Epithelial cell of proximal tubule (primary cell): ENCODE measurements around the gene MAGI3. TPM values are rescaled to one million over a fixed set of nuclear protein-coding genes. Genes with fewer than 3 reads are reported as not detected.

Source experiments
- DNase-seq: peaks from one replicate; pipeline ENCODE4 v3.0.0-alpha.2; 2011; ENCODE audit warnings: low read depth
- H3K4me3 ChIP-seq: 2 replicates; pipeline ENCODE4 v1.5.1; 2011; ENCODE audit warnings: low read depth, mild to moderate bottlenecking, low read length
- total RNA-seq: library from RNA; depleted of rRNA; stranded (reverse); fragments of >200 nt; gene quantifications from 2 replicates; pipeline ENCODE4 v1.2.3, GENCODE V29; 2015
- TF ChIP-seq, protein P1 (sequence below): conservative IDR thresholded peaks from 2 replicates; pipeline ENCODE4 v1.5.1; 2012; ENCODE audit warnings: low read depth, mild to moderate bottlenecking, low read length

Gene MAGI3
- total RNA-seq, 1 donor from 2014 or later: 7.0 TPM

DNA sequence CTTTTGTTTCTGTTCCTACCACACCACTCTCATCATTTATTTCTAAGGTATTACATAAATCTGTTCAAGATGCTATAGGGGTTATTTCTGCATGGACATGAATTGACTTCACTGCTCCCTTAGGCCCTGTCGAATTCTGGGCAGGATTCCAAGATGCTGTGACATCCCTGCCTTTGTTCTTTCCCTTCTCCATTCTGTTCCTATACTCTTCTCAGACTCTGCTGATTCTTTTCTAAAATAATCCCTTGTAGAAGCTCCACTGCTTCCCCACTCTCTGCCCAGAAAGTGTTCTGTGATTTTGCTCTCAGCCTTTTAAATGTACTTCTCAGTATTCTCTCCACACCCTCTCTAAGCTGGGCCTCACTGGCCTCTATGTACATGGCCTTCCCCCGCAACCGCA is 269.8 kb downstream of the MAGI3 start:
- H3K4me3 ChIP-seq: no peak overlapping the region
- TF ChIP-seq, protein P1, sequence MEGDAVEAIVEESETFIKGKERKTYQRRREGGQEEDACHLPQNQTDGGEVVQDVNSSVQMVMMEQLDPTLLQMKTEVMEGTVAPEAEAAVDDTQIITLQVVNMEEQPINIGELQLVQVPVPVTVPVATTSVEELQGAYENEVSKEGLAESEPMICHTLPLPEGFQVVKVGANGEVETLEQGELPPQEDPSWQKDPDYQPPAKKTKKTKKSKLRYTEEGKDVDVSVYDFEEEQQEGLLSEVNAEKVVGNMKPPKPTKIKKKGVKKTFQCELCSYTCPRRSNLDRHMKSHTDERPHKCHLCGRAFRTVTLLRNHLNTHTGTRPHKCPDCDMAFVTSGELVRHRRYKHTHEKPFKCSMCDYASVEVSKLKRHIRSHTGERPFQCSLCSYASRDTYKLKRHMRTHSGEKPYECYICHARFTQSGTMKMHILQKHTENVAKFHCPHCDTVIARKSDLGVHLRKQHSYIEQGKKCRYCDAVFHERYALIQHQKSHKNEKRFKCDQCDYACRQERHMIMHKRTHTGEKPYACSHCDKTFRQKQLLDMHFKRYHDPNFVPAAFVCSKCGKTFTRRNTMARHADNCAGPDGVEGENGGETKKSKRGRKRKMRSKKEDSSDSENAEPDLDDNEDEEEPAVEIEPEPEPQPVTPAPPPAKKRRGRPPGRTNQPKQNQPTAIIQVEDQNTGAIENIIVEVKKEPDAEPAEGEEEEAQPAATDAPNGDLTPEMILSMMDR: no peak
- no peak for DNase-seq

DNA sequence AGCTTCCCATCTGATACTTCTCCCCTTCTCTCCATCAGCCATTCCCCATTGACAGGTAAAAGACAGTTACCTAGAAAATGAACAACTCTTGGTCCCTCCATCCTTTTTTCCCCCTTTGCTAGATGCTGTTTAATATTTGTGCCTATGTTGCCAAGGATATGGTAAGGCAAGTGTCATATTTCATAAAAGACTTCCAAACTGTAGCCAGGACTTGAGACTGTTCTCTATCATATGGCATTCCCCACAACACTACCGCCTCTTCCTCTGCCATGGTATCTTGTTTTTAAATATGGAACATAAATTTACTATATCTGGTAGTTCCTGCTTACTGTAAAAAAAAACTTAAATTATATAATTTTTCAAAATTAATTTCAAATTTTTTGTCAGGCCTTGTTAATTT is 271.8 kb downstream of the MAGI3 start:
- no peak overlapping the region for H3K4me3 ChIP-seq
- TF ChIP-seq, protein P1: no peak
- no peak for DNase-seq

DNA sequence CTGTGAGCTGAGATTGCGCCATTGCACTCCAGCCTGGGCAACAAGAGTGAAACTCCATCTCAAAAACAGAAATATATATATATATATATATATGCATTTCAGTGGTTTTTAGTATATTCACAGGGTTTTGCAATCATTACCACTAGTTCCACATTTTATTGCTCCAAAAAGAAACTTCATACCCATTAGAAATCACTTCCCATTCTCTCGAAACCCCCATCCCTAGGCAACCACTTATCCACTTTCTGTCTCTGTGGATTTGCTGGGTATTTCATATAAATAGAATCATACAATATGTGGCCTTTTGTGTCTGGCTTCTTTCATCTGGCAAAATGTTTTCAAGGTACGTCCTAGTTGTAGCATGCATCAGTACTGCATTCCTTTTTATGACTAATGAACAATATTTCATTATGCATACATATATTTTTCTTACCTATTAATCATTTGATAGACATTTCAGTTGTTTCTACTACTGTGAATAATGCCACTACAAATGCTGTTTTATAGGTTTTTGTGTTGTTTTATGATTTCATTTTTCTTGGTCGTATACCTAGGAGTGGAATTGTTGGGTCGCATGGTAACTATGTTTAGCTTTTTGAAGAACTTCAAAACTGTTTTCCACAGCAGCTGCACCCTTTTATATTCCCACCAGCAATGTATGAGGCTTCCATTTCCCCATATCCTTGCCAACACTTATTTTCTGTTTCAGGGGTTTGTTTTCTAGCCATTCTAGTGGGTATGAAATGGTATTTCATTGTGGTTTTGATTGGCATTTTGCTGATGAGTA is 273.0 kb downstream of the MAGI3 start:
- no peak overlapping the region for H3K4me3 ChIP-seq
- TF ChIP-seq, protein P1: no peak
- DNase-seq: no peak

- DNase-seq: no peak
Observed at GRCh38 chr1:113665071-113665470, 274.8 kb downstream of the MAGI3 start.

GRCh38 chr1:113666126-113666525 is 275.8 kb downstream of the MAGI3 start:
- no peak for DNase-seq
- H3K4me3 ChIP-seq: no peak overlapping the region
- TF ChIP-seq, protein P1: no peak

More at GRCh38 chr1:113665071-113665470, 274.8 kb downstream of the MAGI3 start:
- TF ChIP-seq, protein P1: no peak
- no peak overlapping the region for H3K4me3 ChIP-seq

- no peak for DNase-seq
- no peak overlapping the region for H3K4me3 ChIP-seq
- TF ChIP-seq, protein P1: no peak
Observed at GRCh38 chr1:113669988-113670387, 279.7 kb downstream of the MAGI3 start.

DNA sequence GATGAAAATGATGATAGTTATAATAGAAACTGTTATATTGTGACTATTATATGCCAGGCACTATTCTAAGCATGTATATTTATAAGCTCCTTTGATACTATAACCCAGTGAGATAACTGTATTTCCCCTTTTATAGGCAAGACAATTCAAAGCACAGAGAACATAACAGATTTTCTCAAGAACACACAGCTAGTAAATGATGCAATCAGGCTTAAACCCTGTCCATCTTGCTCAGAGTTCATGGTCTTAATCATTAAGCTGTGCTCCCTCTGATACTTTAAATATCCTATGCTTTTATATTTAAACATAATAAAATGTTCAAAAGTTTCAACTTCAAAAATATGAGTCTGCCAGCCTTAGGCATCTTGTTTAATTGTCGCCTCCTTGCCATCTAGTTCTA is 280.3 kb downstream of the MAGI3 start:
- H3K4me3 ChIP-seq: no peak overlapping the region
- DNase-seq: no peak
- TF ChIP-seq, protein P1: no peak
